Lung (tissue), 12 donors: ENCODE measurements around the gene RIMS4. TPM values are rescaled to one million over a fixed set of nuclear protein-coding genes. Genes with fewer than 3 reads are reported as not detected.

Experiments used
- ATAC-seq: fragments of 200-7000 bp; cut with Tn5 transposase; one replicate; pipeline ENCODE4 v1.9.1; 2020; ENCODE audit warnings: moderate number of reproducible peaks; ENCODE audit not compliant: insufficient read depth, low FRiP score
- DNase-seq, 3 donors: peaks; one replicate each; pipeline ENCODE4 v3.0.0-alpha.2; 2013 to 2017
- H3K27ac ChIP-seq, 2 donors: one replicate each; pipeline ENCODE4 v1.5.1; 2013; ENCODE audit warnings: mild to moderate bottlenecking in 2 of 2, moderate library complexity in 2 of 2, control low read depth in 1 of 2, inconsistent platforms in 1 of 2, low read depth in 1 of 2, low read length in 1 of 2
- H3K27me3 ChIP-seq, 3 donors: one replicate each; pipeline ENCODE4 v1.5.1; 2013; ENCODE audit warnings: low read length in 2 of 3; ENCODE audit not compliant: control insufficient read depth in 3 of 3, insufficient read depth in 3 of 3
- H3K36me3 ChIP-seq, 4 donors: one replicate each; pipeline ENCODE4 v1.5.1; 2013; ENCODE audit warnings: low read length in 4 of 4, mild to moderate bottlenecking in 1 of 4, moderate library complexity in 1 of 4; ENCODE audit not compliant: control insufficient read depth in 4 of 4, insufficient read depth in 4 of 4
- H3K4me1 ChIP-seq, 5 donors: one replicate each; pipeline ENCODE4 v1.5.1; 2013; ENCODE audit warnings: low read length in 5 of 5, mild to moderate bottlenecking in 2 of 5, moderate library complexity in 1 of 5; ENCODE audit not compliant: control insufficient read depth in 5 of 5, insufficient read depth in 5 of 5
- H3K4me3 ChIP-seq: one replicate; pipeline ENCODE4 v1.5.1; 2013; ENCODE audit warnings: mild to moderate bottlenecking, control low read depth, moderate library complexity
- H3K9ac ChIP-seq, 2 donors: one replicate each; pipeline ENCODE4 v1.5.1; 2013; ENCODE audit warnings: low read length in 2 of 2, control low read depth in 1 of 2; ENCODE audit not compliant: insufficient read depth in 1 of 2
- H3K9me3 ChIP-seq, 4 donors: one replicate each; pipeline ENCODE4 v1.5.1; 2013; ENCODE audit warnings: low read length in 3 of 4, mild to moderate bottlenecking in 1 of 4, moderate library complexity in 1 of 4; ENCODE audit not compliant: control insufficient read depth in 4 of 4, insufficient read depth in 3 of 4
- WGBS, 2 donors: extraction: QIAGEN DNeasy Blood & Tissue Kit; methylation state at CpG; one replicate each; pipeline ENCODE4 v1.1.7; 2013; 5-methylcytosine and 5-hydroxymethylcytosine counted together
- polyA plus RNA-seq, 2 donors: library from polyadenylated mRNA; stranded (reverse); fragments of 200-250 nt; gene quantifications; one replicate each; pipeline ENCODE4 v1.2.1, GENCODE V29; 2013
- total RNA-seq, 2 donors: library from RNA; depleted of rRNA in 1 of 2; stranded (reverse); fragments of >200 nt in 1 of 2; gene quantifications; one replicate each; pipeline ENCODE4 v1.2.1, GENCODE V29; 2014 to 2021
- TF ChIP-seq, protein P1 (sequence below): IDR thresholded peaks from 2 replicates; pipeline ENCODE4 v1.5.1; 2012; ENCODE audit warnings: mild to moderate bottlenecking; ENCODE audit errors: control extremely low read depth, extremely low read depth
- donor health status: control.
- donor health status: control.
- donor health status: Bipolar disorder and iron deficiency.
- donor health status: healthy.
- donor health status: DM: yes; HTN: yes; CAD: no.

RIMS4 gene
- total and polyA plus RNA-seq, 4 donors: 0.43 to 5.6 (median 1.6) TPM

DNA sequence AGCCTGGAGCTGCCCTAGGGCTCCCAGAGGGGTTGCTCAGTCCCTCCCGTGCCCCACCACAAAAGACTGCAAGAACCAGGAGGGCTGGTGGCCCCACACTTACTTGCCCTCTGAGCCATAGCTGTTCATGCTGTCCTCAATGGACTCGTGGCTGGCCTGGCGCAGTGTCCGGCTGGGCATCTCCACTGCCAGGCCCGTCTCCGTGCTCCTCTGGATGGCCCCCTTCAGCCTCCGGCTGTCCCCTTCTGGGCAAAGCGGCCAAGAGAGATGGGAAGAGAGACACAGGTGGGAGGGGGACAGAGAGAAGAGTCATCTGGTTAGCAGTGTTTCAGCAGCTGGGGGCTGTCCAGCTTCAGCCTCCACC lies 39.2 kb downstream of the RIMS4 start:
- TF ChIP-seq, protein P1, sequence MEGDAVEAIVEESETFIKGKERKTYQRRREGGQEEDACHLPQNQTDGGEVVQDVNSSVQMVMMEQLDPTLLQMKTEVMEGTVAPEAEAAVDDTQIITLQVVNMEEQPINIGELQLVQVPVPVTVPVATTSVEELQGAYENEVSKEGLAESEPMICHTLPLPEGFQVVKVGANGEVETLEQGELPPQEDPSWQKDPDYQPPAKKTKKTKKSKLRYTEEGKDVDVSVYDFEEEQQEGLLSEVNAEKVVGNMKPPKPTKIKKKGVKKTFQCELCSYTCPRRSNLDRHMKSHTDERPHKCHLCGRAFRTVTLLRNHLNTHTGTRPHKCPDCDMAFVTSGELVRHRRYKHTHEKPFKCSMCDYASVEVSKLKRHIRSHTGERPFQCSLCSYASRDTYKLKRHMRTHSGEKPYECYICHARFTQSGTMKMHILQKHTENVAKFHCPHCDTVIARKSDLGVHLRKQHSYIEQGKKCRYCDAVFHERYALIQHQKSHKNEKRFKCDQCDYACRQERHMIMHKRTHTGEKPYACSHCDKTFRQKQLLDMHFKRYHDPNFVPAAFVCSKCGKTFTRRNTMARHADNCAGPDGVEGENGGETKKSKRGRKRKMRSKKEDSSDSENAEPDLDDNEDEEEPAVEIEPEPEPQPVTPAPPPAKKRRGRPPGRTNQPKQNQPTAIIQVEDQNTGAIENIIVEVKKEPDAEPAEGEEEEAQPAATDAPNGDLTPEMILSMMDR: no peak
- no peaks in the 10 kb centered on the region for H3K36me3 ChIP-seq
- no peaks in the 10 kb centered on the region for H3K9me3 ChIP-seq
- no peak for DNase-seq
- H3K4me3 ChIP-seq: no peak overlapping the region
- 87 to 96% methylated on average over 8 of the region's 8 CpGs for WGBS, 2 donors
- ATAC-seq: no peak
- H3K27ac ChIP-seq: no peak overlapping the region
- H3K4me1 ChIP-seq: no peaks in the 10 kb centered on the region
- H3K27me3 ChIP-seq: peaks cover 0 to 5% (median 0%) of the 10 kb centered on the region in 3 donors
- no peak overlapping the region for H3K9ac ChIP-seq

- WGBS, 2 donors: 62 to 67% methylated on average over 11 of the region's 11 CpGs
These were observed 39.7 kb downstream of the RIMS4 start for GRCh38 chr20:44770484-44771171.

GRCh38 chr20:44769481-44769863 lies 40.9 kb downstream of the RIMS4 start:
- DNase-seq (no peak), ATAC-seq (no peak)
- H3K36me3 ChIP-seq: no peaks in the 10 kb centered on the region
- no peak overlapping the region for H3K9ac ChIP-seq
- no peak overlapping the region for H3K4me3 ChIP-seq
- H3K9me3 ChIP-seq: no peaks in the 10 kb centered on the region
- H3K27ac ChIP-seq: no peak overlapping the region
- 60 to 62% methylated on average over 5 of the region's 5 CpGs for WGBS, 2 donors
- TF ChIP-seq, protein P1: no peak
- H3K27me3 ChIP-seq: peaks cover 0 to 5% (median 0%) of the 10 kb centered on the region in 3 donors
- no peaks in the 10 kb centered on the region for H3K4me1 ChIP-seq

More at GRCh38 chr20:44770484-44771171, 39.7 kb downstream of the RIMS4 start:
- Histone ChIP-seq H3K27ac (no peak overlapping the region), H3K36me3 (no peaks in the 10 kb centered on the region), H3K27me3 (peaks cover 0 to 5% (median 0%) of the 10 kb centered on the region in 3 donors), H3K4me3 (no peak overlapping the region), H3K4me1 (no peaks in the 10 kb centered on the region), H3K9ac (no peak overlapping the region), H3K9me3 (no peaks in the 10 kb centered on the region)
- DNase-seq: peak in 1 of 3 donors; percentile 30
- TF ChIP-seq, protein P1: no peak
- no peak for ATAC-seq
